WTC11 (cell line): ENCODE results near the gene MRPS30.

ENCODE experiments used
- NR1H2 ChIP-seq: sonication (generic); formaldehyde crosslinking; IDR thresholded peaks from 2 replicates; pipeline ENCODE4 v1.9.0; 2021; ENCODE audit warnings: mild to moderate bottlenecking, moderate library complexity, missing genetic modification reagents
- ZNF423 ChIP-seq: fragments of 250-450 bp; sonication (Bioruptor Pico); IDR thresholded peaks from 2 replicates; pipeline ENCODE4 v2.1.2; 2022; ENCODE audit warnings: mild to moderate bottlenecking, moderate library complexity
- TF ChIP-seq, protein P1 (sequence below): sonication (generic); formaldehyde crosslinking; IDR thresholded peaks from 2 replicates; pipeline ENCODE4 v1.8.0; 2022; ENCODE audit warnings: mild to moderate bottlenecking, missing genetic modification reagents
- TF ChIP-seq, protein P2 (sequence below): sonication (generic); formaldehyde crosslinking; IDR thresholded peaks from 2 replicates; pipeline ENCODE4 v1.8.1; 2023; ENCODE audit warnings: mild to moderate bottlenecking, missing genetic modification reagents
- TF ChIP-seq, protein P3 (sequence below): fragments of 200-600 bp; IDR thresholded peaks from 2 replicates; pipeline ENCODE4 v1.8.0; 2022; ENCODE audit warnings: antibody characterized with exemption

DNA sequence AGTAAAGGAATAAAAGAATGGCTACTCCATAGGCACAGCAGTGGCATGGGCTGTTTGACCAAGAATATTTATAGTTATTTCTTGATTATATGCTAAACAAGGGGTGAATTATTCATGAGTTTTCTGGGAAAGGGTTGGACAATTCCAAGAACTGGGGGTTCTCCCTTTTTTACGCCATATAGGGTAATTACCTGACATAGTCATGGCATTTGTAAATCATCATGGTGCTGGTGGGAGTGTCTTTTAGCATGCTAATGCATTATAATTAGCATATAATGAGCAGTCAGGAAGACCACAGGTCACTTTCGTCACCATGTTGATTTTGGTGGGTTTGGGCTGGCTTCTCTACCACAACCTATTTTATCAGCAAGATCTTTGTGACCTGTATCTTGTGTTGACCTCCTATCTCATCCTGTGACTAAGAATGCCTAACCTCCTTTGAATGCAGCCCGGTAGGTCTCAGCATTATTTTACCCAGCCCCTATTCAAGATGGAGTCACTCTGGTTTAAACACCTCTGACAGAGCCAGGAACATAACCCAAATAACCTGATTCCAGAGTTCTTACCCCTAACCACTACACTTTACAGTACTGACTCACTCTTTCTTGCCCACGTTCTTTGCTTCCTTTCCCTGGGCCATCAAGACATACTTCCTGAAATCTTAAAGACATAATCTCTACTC, 25.0 kb upstream of the MRPS30 start:
- TF ChIP-seq ZNF423 (CRISPR knock-in tag), result no peak
- TF ChIP-seq, protein P1, sequence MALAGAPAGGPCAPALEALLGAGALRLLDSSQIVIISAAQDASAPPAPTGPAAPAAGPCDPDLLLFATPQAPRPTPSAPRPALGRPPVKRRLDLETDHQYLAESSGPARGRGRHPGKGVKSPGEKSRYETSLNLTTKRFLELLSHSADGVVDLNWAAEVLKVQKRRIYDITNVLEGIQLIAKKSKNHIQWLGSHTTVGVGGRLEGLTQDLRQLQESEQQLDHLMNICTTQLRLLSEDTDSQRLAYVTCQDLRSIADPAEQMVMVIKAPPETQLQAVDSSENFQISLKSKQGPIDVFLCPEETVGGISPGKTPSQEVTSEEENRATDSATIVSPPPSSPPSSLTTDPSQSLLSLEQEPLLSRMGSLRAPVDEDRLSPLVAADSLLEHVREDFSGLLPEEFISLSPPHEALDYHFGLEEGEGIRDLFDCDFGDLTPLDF (CRISPR knock-in tag), result no peak
- TF ChIP-seq, protein P2, sequence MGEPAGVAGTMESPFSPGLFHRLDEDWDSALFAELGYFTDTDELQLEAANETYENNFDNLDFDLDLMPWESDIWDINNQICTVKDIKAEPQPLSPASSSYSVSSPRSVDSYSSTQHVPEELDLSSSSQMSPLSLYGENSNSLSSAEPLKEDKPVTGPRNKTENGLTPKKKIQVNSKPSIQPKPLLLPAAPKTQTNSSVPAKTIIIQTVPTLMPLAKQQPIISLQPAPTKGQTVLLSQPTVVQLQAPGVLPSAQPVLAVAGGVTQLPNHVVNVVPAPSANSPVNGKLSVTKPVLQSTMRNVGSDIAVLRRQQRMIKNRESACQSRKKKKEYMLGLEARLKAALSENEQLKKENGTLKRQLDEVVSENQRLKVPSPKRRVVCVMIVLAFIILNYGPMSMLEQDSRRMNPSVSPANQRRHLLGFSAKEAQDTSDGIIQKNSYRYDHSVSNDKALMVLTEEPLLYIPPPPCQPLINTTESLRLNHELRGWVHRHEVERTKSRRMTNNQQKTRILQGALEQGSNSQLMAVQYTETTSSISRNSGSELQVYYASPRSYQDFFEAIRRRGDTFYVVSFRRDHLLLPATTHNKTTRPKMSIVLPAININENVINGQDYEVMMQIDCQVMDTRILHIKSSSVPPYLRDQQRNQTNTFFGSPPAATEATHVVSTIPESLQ (CRISPR knock-in tag), result no peak
- TF ChIP-seq, protein P3, sequence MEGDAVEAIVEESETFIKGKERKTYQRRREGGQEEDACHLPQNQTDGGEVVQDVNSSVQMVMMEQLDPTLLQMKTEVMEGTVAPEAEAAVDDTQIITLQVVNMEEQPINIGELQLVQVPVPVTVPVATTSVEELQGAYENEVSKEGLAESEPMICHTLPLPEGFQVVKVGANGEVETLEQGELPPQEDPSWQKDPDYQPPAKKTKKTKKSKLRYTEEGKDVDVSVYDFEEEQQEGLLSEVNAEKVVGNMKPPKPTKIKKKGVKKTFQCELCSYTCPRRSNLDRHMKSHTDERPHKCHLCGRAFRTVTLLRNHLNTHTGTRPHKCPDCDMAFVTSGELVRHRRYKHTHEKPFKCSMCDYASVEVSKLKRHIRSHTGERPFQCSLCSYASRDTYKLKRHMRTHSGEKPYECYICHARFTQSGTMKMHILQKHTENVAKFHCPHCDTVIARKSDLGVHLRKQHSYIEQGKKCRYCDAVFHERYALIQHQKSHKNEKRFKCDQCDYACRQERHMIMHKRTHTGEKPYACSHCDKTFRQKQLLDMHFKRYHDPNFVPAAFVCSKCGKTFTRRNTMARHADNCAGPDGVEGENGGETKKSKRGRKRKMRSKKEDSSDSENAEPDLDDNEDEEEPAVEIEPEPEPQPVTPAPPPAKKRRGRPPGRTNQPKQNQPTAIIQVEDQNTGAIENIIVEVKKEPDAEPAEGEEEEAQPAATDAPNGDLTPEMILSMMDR, result no peak
- TF ChIP-seq NR1H2 (CRISPR knock-in tag), result no peak
